Cardiac fibroblast (primary cell): Measurements from ENCODE around the gene NUP50.
"Not testable (repeated sequence)": the region's sequence is repeated elsewhere in the genome, so short reads cannot be mapped to it uniquely, and the experiment has no call there.

ENCODE experiments used
- DNase-seq, 2 donors: peaks; one replicate each; pipeline versions ENCODE4 v3.0.0 to v3.0.0-alpha.2; 2010; ENCODE audit warnings: low read depth in 2 of 2
- H3K4me3 ChIP-seq, 2 donors: replicated peaks in 1 of 2; 1 replicate in 1 of 2; 2 replicates in 1 of 2; pipeline ENCODE4 v1.5.1; 2011; ENCODE audit warnings: low read depth in 2 of 2, low read length in 2 of 2, mild to moderate bottlenecking in 2 of 2, moderate library complexity in 1 of 2
- CTCF ChIP-seq: IDR thresholded peaks from one replicate; pipeline ENCODE4 v1.5.1; 2011; ENCODE audit warnings: low read depth, mild to moderate bottlenecking, low read length, inconsistent platforms

NUP50 gene

GRCh38 chr22:45190202-45190872, 26.6 kb downstream of the NUP50 start:
- no peak for TF ChIP-seq CTCF
- DNase-seq = no peak

GRCh38 chr22:45191746-45192145, 28.0 kb downstream of the NUP50 start:
- not testable (repeated sequence) for H3K4me3 ChIP-seq, DNase-seq

More at GRCh38 chr22:45190202-45190872, 26.6 kb downstream of the NUP50 start:
- H3K4me3 ChIP-seq = no peak overlapping the region

- TF ChIP-seq CTCF = peak; percentile 11
- no peak for DNase-seq
- H3K4me3 ChIP-seq = no peak overlapping the region
Measured at GRCh38 chr22:45192701-45193187, 29.0 kb downstream of the NUP50 start.

- H3K4me3 ChIP-seq = no peak overlapping the region
- DNase-seq = no peak
- no peak for TF ChIP-seq CTCF
Measured at GRCh38 chr22:45194686-45195085, 31.0 kb downstream of the NUP50 start.

- no peak for TF ChIP-seq CTCF
- DNase-seq = no peak
- no peak overlapping the region for H3K4me3 ChIP-seq
Measured at GRCh38 chr22:45195616-45196015, 31.9 kb downstream of the NUP50 start.

GRCh38 chr22:45196308-45196707, 32.6 kb downstream of the NUP50 start:
- no peak for TF ChIP-seq CTCF
- no peak overlapping the region for H3K4me3 ChIP-seq
- DNase-seq = no peak

GRCh38 chr22:45196926-45197605, 33.3 kb downstream of the NUP50 start:
- no peak for DNase-seq

More at GRCh38 chr22:45196926-45197605, 33.3 kb downstream of the NUP50 start:
- no peak for TF ChIP-seq CTCF
- H3K4me3 ChIP-seq = no peak overlapping the region
